SU-DHL-6 (cell line): ENCODE data around the gene ZFP42.

Experiments used
- H2AFZ ChIP-seq: fragments of 200-600 bp; sonication (generic); 2 replicates; pipeline ENCODE4 v1.6.1; 2014; ENCODE audit warnings: low read depth, mild to moderate bottlenecking, moderate library complexity, mixed read lengths, antibody characterized with exemption, low read length; ENCODE audit not compliant: severe bottlenecking
- H3F3A ChIP-seq: fragments of 200-600 bp; shearing (Covaris generic); 2 replicates; pipeline ENCODE4 v1.6.0; 2016; ENCODE audit warnings: antibody characterized with exemption, mild to moderate bottlenecking; ENCODE audit not compliant: insufficient read depth
- H3K27ac ChIP-seq: fragments of 200-600 bp; sonication (generic); 2 replicates; pipeline ENCODE4 v1.5.1; 2016; ENCODE audit warnings: low read depth, mild to moderate bottlenecking, low read length, moderate library complexity, mixed read lengths
- H3K27me3 ChIP-seq: fragments of 200-600 bp; sonication (generic), shearing (Covaris generic); 2 replicates; pipeline ENCODE4 v1.6.0; 2014; ENCODE audit warnings: mild to moderate bottlenecking, low read length
- H3K36me3 ChIP-seq: fragments of 200-600 bp; sonication (generic); 2 replicates; pipeline ENCODE4 v1.6.1; 2014; ENCODE audit warnings: mild to moderate bottlenecking, low read length, mixed read lengths
- H3K4me2 ChIP-seq: fragments of 300-600, 200-600 bp; shearing (Covaris generic), sonication (generic); 2 replicates; pipeline ENCODE4 v1.6.0; 2014; ENCODE audit warnings: low read length, low read depth, mild to moderate bottlenecking; ENCODE audit not compliant: poor library complexity, severe bottlenecking
- H3K4me3 ChIP-seq: fragments of 200-600 bp; sonication (generic); 2 replicates; pipeline ENCODE4 v1.5.1; 2014; ENCODE audit warnings: antibody characterized with exemption, low read length, mild to moderate bottlenecking, mixed read lengths; ENCODE audit not compliant: insufficient read depth, poor library complexity, severe bottlenecking
- H3K79me2 ChIP-seq: fragments of 200-600 bp; sonication (generic); 2 replicates; pipeline ENCODE4 v1.6.1; 2014; ENCODE audit warnings: mild to moderate bottlenecking, low read length, moderate library complexity; ENCODE audit not compliant: insufficient read depth
- H3K9ac ChIP-seq: fragments of 200-600 bp; sonication (generic); 2 replicates; pipeline ENCODE4 v1.7.0; 2014; ENCODE audit warnings: mild to moderate bottlenecking, low read length
- H3K9me2 ChIP-seq: fragments of 200-600 bp; sonication (generic); replicated peaks from 2 replicates; pipeline ENCODE4 v1.6.1; 2014; ENCODE audit warnings: low read length; ENCODE audit not compliant: insufficient read depth
- H3K9me3 ChIP-seq: fragments of 200-600 bp; sonication (generic); 2 replicates; pipeline ENCODE4 v1.6.1; 2014; ENCODE audit warnings: low read length, mixed read lengths; ENCODE audit not compliant: insufficient read depth
- H4K20me1 ChIP-seq: fragments of 200-600 bp; sonication (generic); 2 replicates; pipeline ENCODE4 v1.6.1; 2014; ENCODE audit warnings: low read depth, mild to moderate bottlenecking, antibody characterized with exemption, low read length, moderate library complexity, mixed read lengths
- EZH2phosphoT487 ChIP-seq: fragments of 200-600 bp; sonication (generic), shearing (Covaris generic); conservative IDR thresholded peaks from 2 replicates; pipeline ENCODE4 v1.6.1; 2018; ENCODE audit warnings: mild to moderate bottlenecking, antibody characterized with exemption, low read length, moderate library complexity, mixed read lengths
- TF ChIP-seq, protein P1 (sequence below): fragments of 200-600 bp; sonication (generic); IDR thresholded peaks from one replicate; pipeline ENCODE4 v1.5.1; 2017; ENCODE audit warnings: antibody characterized with exemption, mild to moderate bottlenecking, low read length, moderate library complexity; ENCODE audit not compliant: insufficient read depth, poor library complexity, severe bottlenecking

Gene ZFP42

GRCh38 chr4:188018262-188018661 lies 22.7 kb downstream of the ZFP42 start:
- Histone ChIP-seq H3F3A (no peaks in the 10 kb centered on the region), H3K9me3 (no peaks in the 10 kb centered on the region), H3K27ac (no peak overlapping the region), H3K4me3 (no peak overlapping the region), H3K9me2 (no peaks in the 10 kb centered on the region), H3K79me2 (no peaks in the 10 kb centered on the region), H2AFZ (no peak overlapping the region), H3K4me2 (no peak overlapping the region), H3K9ac (no peak overlapping the region), H4K20me1 (no peaks in the 10 kb centered on the region), H3K27me3 (no peaks in the 10 kb centered on the region), H3K36me3 (no peaks in the 10 kb centered on the region)
- TF ChIP-seq, protein P1, sequence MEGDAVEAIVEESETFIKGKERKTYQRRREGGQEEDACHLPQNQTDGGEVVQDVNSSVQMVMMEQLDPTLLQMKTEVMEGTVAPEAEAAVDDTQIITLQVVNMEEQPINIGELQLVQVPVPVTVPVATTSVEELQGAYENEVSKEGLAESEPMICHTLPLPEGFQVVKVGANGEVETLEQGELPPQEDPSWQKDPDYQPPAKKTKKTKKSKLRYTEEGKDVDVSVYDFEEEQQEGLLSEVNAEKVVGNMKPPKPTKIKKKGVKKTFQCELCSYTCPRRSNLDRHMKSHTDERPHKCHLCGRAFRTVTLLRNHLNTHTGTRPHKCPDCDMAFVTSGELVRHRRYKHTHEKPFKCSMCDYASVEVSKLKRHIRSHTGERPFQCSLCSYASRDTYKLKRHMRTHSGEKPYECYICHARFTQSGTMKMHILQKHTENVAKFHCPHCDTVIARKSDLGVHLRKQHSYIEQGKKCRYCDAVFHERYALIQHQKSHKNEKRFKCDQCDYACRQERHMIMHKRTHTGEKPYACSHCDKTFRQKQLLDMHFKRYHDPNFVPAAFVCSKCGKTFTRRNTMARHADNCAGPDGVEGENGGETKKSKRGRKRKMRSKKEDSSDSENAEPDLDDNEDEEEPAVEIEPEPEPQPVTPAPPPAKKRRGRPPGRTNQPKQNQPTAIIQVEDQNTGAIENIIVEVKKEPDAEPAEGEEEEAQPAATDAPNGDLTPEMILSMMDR = no peak
- no peak for TF ChIP-seq EZH2phosphoT487

DNA sequence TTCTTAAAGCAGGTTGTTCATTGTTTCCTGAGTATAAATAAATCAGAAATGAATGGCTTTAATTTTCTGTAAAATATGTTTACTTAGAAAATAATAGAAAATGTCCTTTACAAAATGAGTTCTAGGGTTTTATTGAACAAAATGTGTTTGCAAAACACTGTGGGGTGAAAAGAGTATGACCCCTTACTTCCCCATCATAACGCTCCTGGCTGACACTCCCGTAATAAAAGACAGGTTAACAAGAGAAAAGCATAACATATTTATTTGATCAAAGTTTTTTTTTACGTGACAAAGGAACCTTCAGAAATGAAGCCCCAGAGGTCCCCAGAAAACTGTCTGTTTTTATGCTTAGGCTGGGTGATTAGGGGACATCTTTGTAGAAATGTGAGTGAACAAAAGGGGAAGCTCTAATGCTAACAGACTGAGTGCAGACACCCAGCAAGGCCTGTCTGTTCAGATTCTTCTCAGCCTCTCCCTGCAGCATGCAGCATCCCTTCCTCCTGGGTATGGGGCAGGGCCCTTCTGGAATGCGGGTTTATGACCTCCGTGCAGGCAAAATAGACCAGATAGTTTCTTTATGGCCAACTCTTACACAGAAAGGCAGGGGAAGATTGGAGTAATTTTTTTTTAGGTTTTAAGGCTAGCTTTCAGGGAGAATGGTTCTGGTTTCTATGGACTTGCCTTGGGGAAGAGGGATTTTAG lies 26.1 kb downstream of the ZFP42 start:
- Histone ChIP-seq H3K9me2 (no peaks in the 10 kb centered on the region), H2AFZ (no peak overlapping the region), H3K27ac (no peak overlapping the region), H3K36me3 (no peaks in the 10 kb centered on the region), H3K79me2 (no peaks in the 10 kb centered on the region), H3K4me3 (no peak overlapping the region), H4K20me1 (no peaks in the 10 kb centered on the region), H3F3A (no peaks in the 10 kb centered on the region), H3K9ac (no peak overlapping the region), H3K4me2 (no peak overlapping the region), H3K27me3 (no peaks in the 10 kb centered on the region), H3K9me3 (no peaks in the 10 kb centered on the region)
- TF ChIP-seq EZH2phosphoT487 = no peak
- TF ChIP-seq, protein P1 = no peak

GRCh38 chr4:188023682-188024081 lies 28.1 kb downstream of the ZFP42 start:
- no peaks in the 10 kb centered on the region for H3K9me3 ChIP-seq
- H3K4me3 ChIP-seq = no peak overlapping the region
- H3K4me2 ChIP-seq = no peak overlapping the region
- no peaks in the 10 kb centered on the region for H3K27me3 ChIP-seq
- H3K79me2 ChIP-seq = no peaks in the 10 kb centered on the region
- no peak overlapping the region for H2AFZ ChIP-seq
- TF ChIP-seq, protein P1 = no peak
- no peak for TF ChIP-seq EZH2phosphoT487
- H3K27ac ChIP-seq = no peak overlapping the region
- no peaks in the 10 kb centered on the region for H3K36me3 ChIP-seq
- H3F3A ChIP-seq = no peaks in the 10 kb centered on the region
- no peak overlapping the region for H3K9ac ChIP-seq
- H3K9me2 ChIP-seq = no peaks in the 10 kb centered on the region
- H4K20me1 ChIP-seq = no peaks in the 10 kb centered on the region
